ENCODE results near the gene ATF5. TPM values are rescaled to one million over a fixed set of nuclear protein-coding genes. Genes with fewer than 3 reads are reported as not detected.

ATF5 gene
- total and polyA plus RNA-seq, 2 experiments from 2014 or later = 23.8 to 34.4 TPM

DNA sequence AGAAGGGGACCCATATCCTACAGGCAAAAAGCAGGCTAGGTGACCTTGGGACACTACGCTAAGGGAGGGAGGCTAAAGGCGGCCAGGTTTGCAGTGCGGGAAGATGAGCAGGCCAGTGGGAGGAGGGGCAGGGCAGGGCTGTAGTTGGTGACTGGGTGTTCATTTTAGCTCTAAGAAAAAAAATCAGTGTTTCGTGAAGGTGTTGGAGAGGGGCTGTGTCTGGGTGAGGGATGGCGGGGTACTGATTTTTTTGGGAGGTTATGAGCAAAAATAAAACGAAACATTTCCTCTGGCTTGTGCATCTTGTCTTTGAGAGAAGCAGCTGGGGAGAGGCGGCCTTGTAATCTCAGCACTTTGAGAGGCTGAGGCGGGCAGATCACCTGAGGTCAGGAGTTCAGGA lies 4.6 kb downstream of the ATF5 start:
- H2AFZ ChIP-seq = no peak overlapping the region
- peaks cover 3% of the 10 kb centered on the region for H3K4me1 ChIP-seq (ENCODE audit: insufficient read depth)
- no peak for DNase-seq (ENCODE audit: low spot score)
- H3K4me3 ChIP-seq = no peak overlapping the region
- no peak overlapping the region for H3K4me2 ChIP-seq
- no peaks in the 10 kb centered on the region for H4K20me1 ChIP-seq (ENCODE audit: insufficient read depth, poor library complexity, severe bottlenecking)
- no peaks in the 10 kb centered on the region for H3K9me3 ChIP-seq (ENCODE audit: low read depth)
- no peaks in the 10 kb centered on the region for H3K36me3 ChIP-seq (replicated peaks; ENCODE audit: insufficient read depth, low read depth)
- H3K27me3 ChIP-seq = no peaks in the 10 kb centered on the region
- WGBS (ENCODE audit: low lambda C conversion rate, missing lambda C conversion rate) = 96% methylated on average over 8 of the region's 8 CpGs
- no peaks in the 10 kb centered on the region for H3K79me2 ChIP-seq
- H3K27ac ChIP-seq = no peak overlapping the region
- no peak for TF ChIP-seq CTCF (IDR thresholded peaks at IDR 0.05; ENCODE audit: poor library complexity)
- no peak for TF ChIP-seq EZH2phosphoT487 (IDR thresholded peaks at IDR 0.05; ENCODE audit: low read depth, severe bottlenecking, unreplicated experiment)
- no peak for TF ChIP-seq EZH2 (IDR thresholded peaks at IDR 0.05; ENCODE audit: borderline replicate concordance)
- H3K9me2 ChIP-seq (replicated peaks; ENCODE audit: insufficient read depth) = no peaks in the 10 kb centered on the region

DNA sequence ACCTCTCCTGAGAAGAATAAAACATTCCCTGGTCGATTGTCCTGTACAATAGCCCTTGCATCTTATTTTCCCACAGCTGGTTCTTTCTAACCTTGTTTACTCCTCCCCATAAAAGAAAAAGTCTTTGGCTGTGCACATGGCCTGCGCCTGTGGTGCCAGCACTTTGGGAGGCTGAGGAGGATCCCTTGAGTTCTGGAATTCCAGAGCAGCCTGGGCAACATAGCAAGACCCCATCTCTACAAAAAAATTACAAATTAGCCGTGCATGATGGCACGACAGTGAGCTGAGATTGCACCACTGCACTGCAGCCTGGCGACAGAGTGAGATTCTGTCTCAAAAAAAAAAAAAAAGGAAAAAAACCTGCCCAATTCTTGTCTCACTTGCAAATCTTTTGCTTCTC lies 7.5 kb downstream of the ATF5 start:
- H3K4me2 ChIP-seq = no peak overlapping the region
- no peaks in the 10 kb centered on the region for H3K9me3 ChIP-seq (ENCODE audit: low read depth)
- H3K27ac ChIP-seq = no peak overlapping the region
- no peak overlapping the region for H3K4me3 ChIP-seq
- H3K27me3 ChIP-seq = no peaks in the 10 kb centered on the region
- no peaks in the 10 kb centered on the region for H4K20me1 ChIP-seq (ENCODE audit: insufficient read depth, poor library complexity, severe bottlenecking)
- H3K79me2 ChIP-seq = no peaks in the 10 kb centered on the region
- no peak overlapping the region for H2AFZ ChIP-seq
- DNase-seq (ENCODE audit: low spot score) = no peak
- H3K4me1 ChIP-seq (ENCODE audit: insufficient read depth) = peaks cover 3% of the 10 kb centered on the region
- H3K36me3 ChIP-seq (replicated peaks; ENCODE audit: insufficient read depth, low read depth) = no peaks in the 10 kb centered on the region
- no peaks in the 10 kb centered on the region for H3K9me2 ChIP-seq (replicated peaks; ENCODE audit: insufficient read depth)
- TF ChIP-seq EZH2 (IDR thresholded peaks at IDR 0.05; ENCODE audit: borderline replicate concordance) (no peak), EZH2phosphoT487 (IDR thresholded peaks at IDR 0.05; ENCODE audit: low read depth, severe bottlenecking, unreplicated experiment) (no peak), CTCF (IDR thresholded peaks at IDR 0.05; ENCODE audit: poor library complexity) (no peak)
- 78% methylated on average over 5 of the region's 5 CpGs for WGBS (ENCODE audit: low lambda C conversion rate, missing lambda C conversion rate)

GRCh38 chr19:49937750-49938381 lies 8.9 kb downstream of the ATF5 start:
- no peak overlapping the region for H3K4me3 ChIP-seq
- peak overlapping the region; percentile 71 for H3K4me2 ChIP-seq
- no peak overlapping the region for H3K27ac ChIP-seq
- no peaks in the 10 kb centered on the region for H3K9me2 ChIP-seq (replicated peaks; ENCODE audit: insufficient read depth)
- H3K4me1 ChIP-seq (ENCODE audit: insufficient read depth) = peaks cover 3% of the 10 kb centered on the region
- peak overlapping the region; percentile 58 for H2AFZ ChIP-seq
- no peaks in the 10 kb centered on the region for H3K27me3 ChIP-seq
- TF ChIP-seq CTCF (IDR thresholded peaks at IDR 0.05; ENCODE audit: poor library complexity) (peak; percentile 94), EZH2phosphoT487 (IDR thresholded peaks at IDR 0.05; ENCODE audit: low read depth, severe bottlenecking, unreplicated experiment) (no peak)
- WGBS (ENCODE audit: low lambda C conversion rate, missing lambda C conversion rate) = 20% methylated on average over 35 of the region's 35 CpGs
- H3K36me3 ChIP-seq (replicated peaks; ENCODE audit: insufficient read depth, low read depth) = no peaks in the 10 kb centered on the region
- peak; percentile 86 for DNase-seq (ENCODE audit: low spot score)
- no peaks in the 10 kb centered on the region for H3K9me3 ChIP-seq (ENCODE audit: low read depth)
- H3K79me2 ChIP-seq = no peaks in the 10 kb centered on the region
- no peaks in the 10 kb centered on the region for H4K20me1 ChIP-seq (ENCODE audit: insufficient read depth, poor library complexity, severe bottlenecking)
